CD4-positive, alpha-beta T cell treated with Interleukin-17A for 1 hour (primary cell): ENCODE data around the gene SART1.
A peak's percentile ranks its signal among the peaks of the same experiment; 100 is the strongest.
"Not testable (repeated sequence)": the region's sequence is repeated elsewhere in the genome, so short reads cannot be mapped to it uniquely, and the experiment has no call there.

Source experiments
- DNase-seq: peaks from one replicate; pipeline ENCODE4 v3.0.0-alpha.2; 2020

Gene SART1

GRCh38 chr11:66020618-66021357 lies 59.3 kb downstream of the SART1 start:
- no peak for DNase-seq

- peak; percentile 75 for DNase-seq
Measured at GRCh38 chr11:66022401-66023185, 61.1 kb downstream of the SART1 start.

GRCh38 chr11:66023186-66023440 lies 61.6 kb downstream of the SART1 start:
- DNase-seq: not testable (repeated sequence)

- no peak for DNase-seq
Measured at GRCh38 chr11:66026017-66026529, 64.5 kb downstream of the SART1 start, which contains the start of gene CATSPER1. Gene CATSPER1, minus strand, starts transcription at chr11:66026479. Its CDS starts 100 bp downstream, at chr11:66026379.
